GM21576 (cell line): ENCODE data around the gene HMGB4.
A peak's percentile ranks its signal among the peaks of the same experiment; 100 is the strongest.

Experiments used
- ATAC-seq: cut with Tn5 transposase; IDR thresholded peaks from one replicate; pipeline ENCODE4 v1.9.1; 2021; ENCODE audit warnings: mild to moderate bottlenecking, moderate library complexity; ENCODE audit not compliant: unreplicated experiment

Gene HMGB4

DNA sequence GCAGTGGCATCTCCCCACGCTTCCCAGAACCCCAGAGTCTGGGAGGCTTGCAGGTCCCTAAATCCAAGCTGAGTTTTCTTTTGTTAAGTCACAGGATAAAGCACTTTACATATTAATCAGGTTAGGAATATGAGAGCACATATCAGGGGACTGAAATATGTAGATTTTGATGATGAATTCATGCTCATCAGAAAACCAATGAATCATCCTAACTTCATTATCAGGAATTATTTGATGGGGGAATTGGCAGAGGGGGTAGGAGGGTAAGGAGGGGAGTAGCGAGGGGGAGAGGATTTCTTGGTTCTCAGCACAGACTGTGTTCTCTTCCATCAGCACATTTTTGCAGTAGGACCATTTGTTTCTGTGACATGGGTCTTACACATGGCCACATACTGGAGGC, 32.1 kb downstream of the HMGB4 start:
- ATAC-seq: no peak

- ATAC-seq: no peak
These were observed 33.3 kb downstream of the HMGB4 start for GRCh38 chr1:33897092-33897725.

DNA sequence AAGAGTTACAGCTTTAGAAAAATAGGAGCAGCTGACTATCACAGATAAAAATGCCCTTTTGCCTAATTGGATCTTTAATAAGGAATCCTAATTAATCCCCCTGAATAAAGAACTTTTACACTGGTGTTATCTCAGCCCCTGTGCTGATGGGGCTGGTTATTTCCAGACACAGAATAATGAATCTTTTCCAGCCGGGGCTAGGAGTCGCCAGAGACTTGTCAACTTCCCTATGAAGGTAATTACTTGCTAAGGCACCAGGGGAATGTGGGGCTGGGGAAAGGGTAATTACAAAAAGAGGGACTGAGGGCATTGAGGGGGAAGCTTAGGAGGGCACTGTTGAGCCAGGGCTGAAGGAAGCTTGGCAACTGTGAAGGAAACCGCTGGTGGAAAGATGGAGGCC, 34.5 kb downstream of the HMGB4 start:
- ATAC-seq: no peak

- no peak for ATAC-seq
These were observed 35.0 kb downstream of the HMGB4 start for GRCh38 chr1:33898881-33899280.

DNA sequence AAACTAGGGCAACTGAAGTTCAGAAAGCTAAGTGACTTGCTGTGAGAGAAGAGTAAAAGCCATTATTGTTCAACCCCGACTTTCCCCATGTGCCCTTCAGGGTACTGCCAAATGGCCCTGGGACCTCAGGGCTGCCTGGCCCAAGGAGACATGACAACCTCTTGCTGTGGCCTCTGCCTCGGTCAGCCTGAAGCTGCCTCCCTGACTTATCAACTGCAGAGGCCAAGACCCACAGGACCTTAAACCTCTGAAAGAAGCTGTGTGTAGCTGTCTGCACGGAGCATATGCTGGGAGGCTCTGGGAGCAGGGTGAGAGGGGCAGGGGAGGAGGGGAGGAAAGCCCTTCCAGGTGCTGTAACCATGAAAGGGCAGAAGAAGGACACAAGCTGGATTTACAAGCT, 35.9 kb downstream of the HMGB4 start:
- ATAC-seq: no peak

DNA sequence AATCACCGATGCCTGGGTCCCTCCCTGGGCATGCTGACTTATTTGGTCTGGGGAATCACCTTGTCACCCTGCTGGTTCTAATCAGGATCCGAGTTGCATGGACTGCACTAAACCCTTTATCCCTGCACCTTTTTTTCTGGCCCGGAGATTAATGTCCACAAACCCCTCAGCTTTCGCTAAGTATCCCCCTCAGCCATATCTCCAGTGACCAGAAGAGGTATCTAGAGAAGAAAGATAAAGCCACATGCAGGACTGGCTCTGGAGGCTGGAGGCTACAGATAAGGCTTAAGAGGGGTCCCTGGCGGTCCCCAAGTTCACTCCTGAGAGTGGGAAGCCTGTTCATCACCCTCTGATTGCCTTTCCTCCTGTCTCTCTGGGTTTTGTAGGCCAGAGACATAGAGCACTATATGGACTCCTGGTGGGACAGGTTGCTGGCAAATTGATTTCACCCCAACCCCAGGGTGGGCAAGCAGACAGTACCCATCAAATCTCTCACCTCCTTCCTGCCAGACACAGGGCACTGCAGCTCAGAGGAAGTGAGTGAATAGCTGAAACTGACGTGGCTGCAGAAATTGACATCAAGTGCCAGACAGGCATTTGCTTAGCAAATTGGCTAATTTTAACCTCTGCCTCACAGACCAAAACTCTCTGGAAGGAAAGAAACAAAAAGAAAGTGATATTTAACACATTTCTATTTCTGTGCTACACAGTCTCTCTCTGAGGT, 38.8 kb downstream of the HMGB4 start:
- ATAC-seq: peak; percentile 74

DNA sequence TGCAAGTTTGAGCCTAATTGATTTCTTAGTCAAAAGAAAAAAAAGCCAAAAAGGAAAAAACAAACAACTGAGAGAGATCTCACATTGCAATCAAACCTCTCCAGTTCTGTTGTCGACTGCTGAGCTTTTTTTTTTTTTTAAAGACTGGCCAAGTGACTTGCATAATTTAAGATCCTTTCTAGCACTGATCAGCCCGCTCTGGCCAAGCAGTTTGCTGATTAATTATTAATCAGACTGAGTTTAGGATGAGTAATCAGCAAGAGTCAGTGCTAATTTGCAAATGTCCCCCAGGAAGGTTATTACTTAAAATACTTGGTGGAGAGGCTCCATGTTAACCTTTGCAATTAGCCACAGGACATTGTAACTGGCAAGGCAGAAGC, 39.3 kb downstream of the HMGB4 start:
- peak; percentile 40 for ATAC-seq

DNA sequence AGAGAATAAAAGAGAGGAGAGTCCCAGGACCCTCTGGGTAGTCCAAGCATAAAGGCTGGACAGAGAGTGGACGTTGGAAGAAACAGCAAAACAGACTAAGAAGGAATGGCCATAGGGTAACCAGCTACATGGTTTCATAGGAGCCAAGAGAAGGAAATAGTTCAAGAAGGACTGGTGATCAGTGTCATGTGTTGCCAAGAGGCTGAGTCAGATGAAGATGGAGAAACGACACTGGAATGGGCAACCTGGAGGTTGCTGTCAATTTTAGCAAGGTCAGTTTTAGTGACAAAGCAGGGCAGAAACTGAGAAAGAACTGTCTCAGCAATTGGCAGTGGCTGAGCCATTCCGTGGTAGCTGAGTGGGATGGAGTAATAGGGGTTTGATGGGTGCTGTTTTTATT, 41.4 kb downstream of the HMGB4 start:
- no peak for ATAC-seq

- ATAC-seq: no peak
These were observed 42.3 kb downstream of the HMGB4 start for GRCh38 chr1:33906156-33906555.

DNA sequence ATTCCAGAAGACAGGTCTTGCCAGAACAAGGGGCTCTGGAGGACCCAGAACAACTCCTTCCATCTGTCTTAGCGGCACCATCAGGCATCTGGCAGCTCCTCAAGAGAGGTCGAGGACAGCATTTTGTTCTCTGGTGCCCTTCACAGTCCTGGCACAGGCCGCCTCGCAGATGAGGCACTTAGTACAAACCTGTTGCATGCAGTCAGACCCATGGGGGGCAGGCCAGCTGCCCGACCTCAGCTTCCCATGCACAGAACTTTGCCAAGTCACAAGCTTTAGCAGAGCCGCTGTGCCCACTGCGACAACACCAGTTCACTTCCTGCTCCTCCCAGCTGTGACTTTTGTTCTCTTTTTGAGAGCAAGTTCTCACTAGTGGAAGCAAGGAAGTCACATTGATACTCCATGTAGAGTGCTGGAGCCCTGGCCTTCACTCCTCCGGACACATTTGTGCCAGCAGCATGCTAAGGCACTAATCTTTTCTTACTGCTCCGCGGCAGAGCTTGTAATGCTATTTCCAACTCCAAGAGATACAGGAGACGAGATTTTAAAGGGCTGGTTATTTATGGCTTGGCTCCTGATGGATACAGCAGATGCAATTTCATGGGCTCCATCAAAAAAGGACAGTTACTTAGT, 44.6 kb downstream of the HMGB4 start:
- no peak for ATAC-seq
